ENCODE results near the gene SRCAP.
"Not testable (repeated sequence)": the region's sequence is repeated elsewhere in the genome, so short reads cannot be mapped to it uniquely, and the experiment has no call there.

The SRCAP gene

DNA sequence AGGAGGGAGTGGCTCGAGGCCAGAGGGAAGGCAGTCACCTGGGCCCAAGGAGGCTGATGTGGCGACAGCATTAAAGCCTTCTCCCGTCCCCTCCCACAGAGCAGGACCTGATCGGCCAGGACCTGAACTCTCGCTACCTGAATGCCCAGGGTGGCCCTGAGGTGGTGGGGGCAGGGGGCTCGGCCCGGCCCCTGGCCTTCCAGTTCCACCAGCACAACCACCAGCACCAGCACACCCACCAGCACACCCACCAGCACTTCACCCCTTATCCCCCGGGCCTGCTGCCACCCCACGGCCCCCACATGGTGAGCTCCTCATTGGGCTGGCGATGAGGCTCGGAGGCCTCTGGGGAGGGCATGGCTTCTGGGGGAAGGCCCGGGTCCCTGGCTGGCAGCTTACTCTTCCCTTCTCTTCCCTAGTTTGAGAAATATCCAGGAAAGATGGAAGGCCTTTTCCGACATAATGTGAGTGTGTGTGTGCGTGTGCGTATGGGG, 34.3 kb upstream of the SRCAP start:
- no peak for DNase-seq

DNA sequence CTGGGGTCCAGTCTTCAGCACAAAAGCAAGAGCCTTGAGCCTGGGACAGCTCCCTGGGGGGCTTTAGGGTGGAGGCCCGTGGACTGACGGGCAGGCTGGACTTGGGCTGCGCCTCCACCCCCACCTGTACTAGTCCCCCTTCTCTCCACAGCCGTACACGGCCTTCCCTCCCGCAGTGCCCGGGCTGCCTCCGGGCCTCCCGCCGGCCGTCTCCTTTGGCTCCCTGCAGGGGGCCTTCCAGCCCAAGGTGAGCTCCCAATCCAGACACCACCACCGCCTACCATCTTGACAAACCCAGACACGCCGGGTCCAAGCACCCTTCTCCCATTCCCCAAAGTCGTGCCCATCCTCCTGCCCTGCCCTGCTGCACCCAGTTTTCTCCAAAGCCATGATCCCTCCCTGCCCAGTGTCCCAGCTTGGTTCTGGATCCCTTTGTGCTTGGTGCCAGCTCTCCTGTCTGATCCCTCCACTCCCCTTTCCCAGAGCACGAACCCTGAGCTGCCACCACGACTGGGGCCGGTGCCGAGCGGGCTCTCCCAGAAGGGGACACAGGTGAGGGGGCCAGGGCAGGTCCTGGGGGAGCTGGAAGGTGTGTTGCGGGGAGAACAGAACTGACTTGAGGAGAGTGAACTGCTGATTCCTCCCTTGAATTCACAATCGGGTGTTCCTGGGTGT, 33.7 kb upstream of the SRCAP start:
- no peak for DNase-seq

DNA sequence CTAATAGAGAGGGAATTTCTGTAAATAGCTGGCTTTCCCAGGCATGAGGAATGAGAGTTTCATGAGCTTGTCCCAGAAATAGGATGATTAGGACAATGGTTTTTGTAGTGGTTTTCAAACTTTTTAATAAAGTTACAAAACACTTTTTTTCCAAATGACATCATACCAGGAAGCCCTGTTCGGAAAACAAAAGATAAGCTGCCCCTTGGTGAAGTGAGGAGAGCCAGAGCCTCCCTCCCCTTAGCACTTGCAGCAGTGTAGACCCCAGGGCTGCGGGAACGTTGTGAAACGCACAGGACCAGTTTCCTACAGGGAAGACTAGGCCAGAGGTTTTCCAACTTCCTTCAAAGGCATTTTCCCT, 33.2 kb upstream of the SRCAP start:
- DNase-seq = no peak

DNA sequence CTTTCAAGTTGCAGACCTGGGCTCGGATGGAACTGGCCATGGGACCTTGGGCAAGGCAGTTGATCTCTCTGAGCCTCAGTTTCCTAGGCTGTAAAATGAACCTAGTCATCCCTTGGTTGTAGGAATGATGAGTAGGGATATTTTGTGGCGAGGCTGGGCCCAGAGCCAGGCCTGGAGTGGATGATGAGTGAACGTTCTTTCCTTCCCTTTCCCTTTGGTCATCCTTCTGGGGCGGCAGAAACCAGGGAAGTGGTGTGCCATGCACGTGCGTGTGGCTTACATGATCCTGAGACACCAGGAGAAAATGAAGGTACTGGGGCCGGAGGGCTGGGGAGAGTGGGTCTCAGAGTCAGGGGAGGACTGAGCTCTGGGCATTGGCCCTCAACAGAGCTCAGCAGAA, 32.3 kb upstream of the SRCAP start:
- DNase-seq = no peak

DNA sequence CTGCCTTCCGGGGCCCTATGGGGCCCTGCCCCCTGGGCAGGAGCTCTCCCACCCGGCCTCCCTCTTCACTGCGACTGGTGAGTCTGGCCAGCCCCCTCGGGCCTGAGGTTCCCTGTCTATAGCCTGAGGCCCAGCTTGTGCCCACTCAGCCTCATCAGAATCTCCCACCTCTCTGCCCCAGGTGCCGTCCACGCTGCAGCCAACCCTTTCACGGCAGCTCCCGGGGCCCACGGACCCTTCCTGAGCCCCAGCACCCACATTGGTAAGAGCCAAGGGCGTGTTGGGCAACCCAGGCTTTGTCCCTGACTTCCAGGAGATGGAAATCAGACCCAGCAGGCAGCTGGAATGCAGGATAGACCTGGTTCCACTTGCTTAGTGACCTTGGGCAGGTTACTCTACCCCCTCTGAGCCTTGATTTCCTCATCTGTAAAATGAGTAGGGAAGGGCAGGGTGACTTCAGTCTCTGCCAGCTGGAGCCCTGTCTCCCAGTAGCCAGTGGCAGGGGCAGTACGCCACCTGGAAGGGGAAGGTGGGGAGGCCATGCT, 31.5 kb upstream of the SRCAP start:
- DNase-seq = no peak

DNA sequence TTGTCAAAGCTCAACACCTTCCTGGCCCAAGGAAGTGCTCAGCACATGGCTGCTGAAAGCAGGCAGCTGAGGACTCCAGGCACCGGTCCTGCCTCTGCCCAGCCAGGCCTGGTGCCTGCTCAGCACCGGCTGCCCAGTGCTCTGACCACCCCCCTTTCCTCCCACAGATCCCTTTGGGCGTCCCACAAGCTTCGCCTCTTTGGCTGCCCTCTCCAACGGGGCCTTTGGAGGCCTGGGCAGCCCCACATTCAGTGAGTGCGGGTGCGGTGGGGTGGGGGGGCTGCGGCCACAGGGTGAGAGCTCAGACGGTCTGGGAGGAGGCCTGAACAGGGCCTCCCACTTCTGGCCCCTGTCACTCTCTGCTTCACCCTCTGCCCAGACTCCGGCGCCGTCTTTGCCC, 30.6 kb upstream of the SRCAP start:
- DNase-seq = no peak

DNA sequence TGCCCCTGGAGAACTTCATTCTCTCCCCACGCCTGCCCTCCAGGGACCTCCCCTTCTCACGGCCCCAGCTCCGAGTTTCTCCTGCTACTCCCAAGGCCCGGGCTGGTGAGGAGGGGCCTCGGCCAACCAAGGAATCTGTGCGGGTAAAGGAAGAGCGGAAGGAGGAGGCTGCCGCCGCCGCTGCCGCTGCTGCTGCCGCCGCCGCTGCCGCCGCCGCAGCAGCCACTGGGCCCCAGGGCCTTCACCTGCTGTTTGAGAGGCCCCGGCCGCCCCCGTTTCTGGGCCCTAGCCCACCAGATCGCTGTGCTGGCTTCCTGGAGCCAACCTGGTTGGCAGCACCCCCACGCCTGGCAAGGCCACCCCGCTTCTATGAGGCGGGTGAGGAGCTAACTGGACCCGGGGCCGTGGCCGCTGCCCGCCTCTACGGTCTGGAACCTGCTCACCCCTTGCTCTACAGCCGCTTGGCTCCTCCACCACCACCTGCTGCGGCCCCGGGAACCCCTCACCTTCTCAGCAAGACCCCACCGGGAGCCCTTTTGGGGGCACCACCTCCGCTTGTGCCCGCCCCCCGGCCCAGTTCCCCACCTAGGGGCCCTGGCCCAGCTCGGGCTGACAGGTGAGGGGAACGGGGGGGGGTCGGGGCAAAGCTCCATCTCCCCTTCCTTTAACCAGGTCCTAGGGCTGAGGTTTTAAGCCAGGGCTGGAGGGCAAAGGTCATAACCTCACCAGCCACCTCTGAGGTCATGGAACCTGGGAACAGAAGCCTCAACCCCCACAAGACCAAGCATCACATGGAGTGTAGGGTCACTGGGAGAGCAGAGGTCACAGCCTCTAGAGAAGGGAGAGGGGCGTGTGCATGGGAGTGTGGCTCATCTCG, 29.7 kb upstream of the SRCAP start:
- no peak for DNase-seq

DNA sequence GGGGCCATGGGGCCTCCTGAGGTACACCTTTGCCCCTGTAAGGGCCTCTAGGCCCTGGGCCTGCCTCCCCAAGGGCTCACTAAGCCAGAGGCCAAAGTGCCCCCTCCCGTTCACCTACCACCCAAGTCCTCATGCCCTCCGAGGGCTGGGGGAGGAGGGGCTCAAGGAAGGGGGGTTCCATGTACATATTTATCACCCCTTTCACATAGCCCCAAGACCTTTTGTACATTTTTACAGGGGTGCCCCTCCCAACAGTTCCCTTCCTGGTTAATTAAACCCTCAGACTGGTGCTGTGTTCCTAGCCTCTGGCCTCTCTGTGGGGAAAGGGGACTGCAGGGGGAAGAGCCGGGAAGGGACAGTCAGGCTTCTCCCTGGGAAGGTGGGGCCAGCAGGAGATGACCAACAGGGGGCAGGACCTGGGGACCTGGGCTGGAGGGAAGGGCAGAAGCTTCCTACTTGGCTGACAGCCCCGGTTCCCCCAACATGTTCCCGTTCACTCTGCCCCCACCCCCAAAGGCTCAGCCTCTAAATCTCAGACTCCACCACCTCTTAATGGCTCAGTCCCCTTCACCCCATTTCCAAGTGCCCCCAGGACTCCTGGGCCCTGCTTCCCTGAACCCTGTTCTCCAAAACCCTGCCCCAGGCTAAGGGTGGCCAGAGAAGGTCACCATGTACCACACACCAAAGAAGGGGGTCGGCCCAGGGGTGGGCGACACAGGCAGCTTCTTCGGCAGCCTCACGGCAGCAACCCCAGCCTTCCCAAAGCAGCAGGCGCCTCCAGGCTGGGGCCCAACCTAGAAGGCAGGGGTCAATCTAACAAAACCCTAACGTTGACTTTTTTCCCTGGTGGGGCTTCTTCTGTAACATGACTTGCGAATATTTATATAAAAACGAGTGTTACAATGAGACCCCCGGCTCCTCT, 28.8 kb upstream of the SRCAP start:
- DNase-seq = no peak

DNA sequence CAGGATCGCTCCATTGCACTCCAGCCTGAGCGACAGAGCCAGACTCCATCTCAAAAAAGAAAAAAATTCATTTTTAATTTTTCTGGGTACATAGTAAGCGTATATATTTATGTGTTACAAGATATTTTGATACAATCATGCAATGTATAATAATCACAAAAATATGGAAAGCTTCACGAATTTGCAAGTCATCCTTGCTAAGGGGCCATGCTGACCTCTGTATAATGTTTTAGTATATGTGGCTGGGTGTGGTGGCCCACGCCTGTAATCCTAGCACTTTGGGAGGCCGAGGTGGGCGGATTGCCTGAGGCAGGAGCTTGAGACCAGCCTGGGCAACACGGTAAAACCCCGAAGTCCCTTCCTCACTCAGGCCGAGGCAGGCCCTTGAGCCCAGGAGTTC, 23.8 kb upstream of the SRCAP start:
- no peak for DNase-seq

DNA sequence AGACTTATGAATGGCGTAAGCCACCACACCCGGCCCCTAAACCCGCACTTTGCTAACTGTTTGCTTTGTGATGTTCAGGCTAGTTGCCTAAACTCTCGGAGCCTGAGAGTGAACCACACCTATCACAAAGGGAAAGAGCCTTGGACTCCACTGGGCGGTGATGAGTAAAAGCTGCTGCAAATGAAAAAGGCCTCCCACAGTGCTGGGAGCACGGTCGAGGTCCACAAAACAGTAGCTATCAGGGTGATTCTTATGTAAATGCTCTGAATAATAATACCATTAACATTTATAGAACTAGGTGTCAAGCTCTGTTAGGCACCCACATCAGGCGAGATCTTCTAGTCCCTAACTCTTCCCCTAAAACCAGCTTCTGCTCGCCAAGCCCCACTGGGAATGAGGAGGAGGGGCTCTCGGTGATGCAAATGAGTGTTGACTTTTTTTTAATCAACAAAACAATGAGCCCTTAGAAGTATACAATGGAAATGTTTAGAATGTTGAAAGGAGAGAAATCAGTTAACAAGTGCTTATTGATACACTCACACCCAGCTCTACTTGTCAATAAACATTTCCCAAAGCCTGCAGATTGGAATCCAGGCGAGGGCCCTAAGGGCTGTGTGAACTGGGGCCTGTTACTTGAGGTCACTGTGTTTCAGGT, 20.9 kb upstream of the SRCAP start:
- no peak for DNase-seq

DNA sequence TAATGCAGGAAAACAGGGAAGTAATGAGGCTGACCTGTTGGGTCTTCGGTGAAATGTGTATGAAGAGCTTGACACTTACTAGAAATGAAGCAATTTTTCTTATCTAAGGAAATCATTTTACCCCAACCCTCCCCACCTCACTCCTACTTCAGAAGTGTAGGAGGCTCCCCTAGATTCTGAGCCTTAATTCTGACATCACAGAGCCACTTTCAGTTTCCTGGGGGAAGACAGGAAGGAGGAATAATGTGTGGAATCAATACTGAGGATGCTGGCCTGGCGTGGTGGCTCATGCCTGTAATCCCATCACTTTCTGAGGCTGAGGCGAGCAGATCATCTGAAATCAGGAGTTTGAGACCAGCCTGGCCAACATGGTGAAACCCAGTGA, 20.4 kb upstream of the SRCAP start:
- DNase-seq = no peak

DNA sequence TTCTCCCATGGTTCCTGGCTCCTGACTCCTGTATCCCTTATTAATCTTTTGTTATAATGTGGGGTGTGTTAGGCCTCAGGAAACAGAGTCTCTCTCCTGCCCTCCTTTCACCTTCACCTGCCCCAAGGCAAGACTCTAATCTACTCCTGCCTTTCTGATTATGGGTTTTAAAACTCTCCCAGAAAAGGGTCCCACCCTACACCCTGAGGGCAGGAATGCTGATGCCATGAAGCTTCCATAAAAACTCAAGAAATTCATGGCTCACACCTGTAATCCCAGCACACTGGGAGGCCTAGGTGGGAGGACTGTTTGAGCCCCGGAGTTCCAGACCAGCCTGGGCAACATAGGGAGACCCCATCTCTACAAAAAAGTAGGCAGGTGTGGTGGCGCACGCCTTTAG, 18.6 kb upstream of the SRCAP start:
- DNase-seq = no peak

DNA sequence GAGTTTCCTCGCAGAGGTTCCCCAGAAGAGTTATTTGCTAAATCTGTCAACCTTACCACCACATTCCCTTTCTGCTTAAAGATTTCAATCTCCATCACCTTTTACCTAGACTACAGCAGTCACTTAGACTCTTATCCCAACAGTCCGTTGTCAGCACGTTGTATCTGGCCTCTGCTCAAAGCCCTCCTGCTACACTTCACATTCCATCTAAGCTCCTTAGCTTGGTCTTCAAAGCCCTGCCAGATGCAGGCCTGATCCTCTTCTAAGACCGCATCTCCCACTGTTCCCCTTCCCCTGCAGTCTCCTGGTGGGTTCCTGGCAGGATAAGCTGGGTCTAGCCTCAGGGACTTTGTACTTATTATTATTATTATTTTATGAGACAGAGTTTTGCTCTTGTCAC, 10.3 kb upstream of the SRCAP start:
- DNase-seq = no peak

DNA sequence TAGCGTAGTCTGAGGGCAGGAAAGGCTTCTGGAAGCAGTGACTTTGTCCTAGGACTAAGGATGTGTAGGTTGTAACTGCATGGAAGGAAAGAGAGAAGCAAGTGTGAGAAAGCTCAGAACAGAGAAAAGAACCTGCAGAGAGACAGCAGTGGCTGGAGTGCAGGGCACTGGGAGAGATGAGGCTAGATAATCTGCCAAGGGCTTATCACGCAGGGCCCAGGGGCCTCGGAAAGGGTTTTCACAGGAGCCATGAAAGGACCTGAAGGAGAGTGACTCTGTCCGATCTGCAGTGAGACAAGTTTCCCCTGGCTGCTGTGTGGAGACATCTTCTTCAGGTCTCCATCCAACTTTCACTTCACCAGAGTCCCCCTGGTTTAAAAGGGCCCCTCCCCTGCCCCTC, 7.1 kb upstream of the SRCAP start:
- DNase-seq = no peak

DNA sequence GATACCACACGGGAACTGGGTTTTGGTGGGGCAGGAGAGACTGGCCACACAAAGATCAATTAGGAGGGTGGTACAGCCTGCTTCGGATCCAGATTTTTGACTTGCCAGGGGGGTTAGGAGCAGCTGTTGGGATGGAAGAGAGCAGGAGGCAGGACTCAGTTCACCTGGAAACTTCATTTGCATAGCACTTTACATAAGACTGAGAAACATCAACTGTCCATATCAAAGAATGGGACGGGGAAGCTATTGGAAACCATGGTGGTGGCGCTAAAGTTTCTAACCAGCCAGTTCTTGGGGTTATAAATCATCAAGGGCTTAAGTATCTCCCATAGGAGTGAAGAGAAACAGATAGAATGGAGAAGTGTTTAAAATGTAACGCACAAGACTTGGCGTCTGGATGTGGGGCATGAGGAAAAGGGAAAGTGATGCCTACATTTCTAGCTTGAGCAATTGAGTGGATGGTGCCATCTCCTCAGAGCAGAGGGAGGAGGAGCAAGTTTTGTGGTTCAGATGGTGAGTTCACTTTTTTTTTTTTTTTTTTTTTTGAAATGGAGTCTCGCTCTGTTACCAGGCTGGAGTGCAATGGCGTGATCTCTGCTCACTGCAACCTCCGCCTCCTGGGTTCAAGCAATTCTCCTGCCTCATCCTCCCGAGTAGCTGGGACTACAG, 6.4 kb upstream of the SRCAP start:
- DNase-seq = no peak

DNA sequence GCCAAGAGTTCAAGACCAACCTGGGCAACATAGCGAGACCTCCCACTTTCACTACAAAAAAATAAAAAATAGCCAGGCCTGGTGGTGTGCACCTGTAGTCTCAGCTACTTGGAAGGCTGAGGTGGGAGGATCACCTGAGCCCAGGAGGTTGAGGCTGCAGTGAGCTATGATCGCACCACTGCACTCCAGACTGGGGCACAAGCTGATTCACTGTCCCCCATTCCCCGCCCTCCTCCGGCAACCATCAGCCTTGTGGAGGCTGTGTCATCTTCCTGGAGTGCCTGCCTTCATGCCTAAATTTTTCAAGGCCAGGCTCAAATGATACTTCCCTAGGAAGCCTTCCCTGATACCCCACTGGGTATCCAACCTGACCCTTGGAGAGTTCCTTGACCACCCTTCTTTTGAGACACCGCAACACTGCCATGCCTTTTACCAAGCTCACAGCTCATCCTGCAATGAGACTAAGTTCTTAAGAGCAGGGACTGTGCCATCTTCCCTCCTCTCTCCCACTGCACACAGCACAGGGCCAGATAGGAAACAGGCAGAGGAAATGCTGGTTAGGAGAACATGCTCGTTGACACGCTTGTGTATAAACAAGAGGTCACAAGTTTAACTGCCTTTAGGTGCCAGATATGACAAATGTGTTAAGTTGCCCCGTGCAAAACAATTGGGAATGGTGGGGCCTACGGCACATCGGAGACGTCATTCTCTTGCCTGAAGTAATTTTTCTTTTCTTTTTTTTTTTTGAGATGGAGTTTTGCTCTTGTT, 3.9 kb upstream of the SRCAP start:
- DNase-seq = no peak

DNA sequence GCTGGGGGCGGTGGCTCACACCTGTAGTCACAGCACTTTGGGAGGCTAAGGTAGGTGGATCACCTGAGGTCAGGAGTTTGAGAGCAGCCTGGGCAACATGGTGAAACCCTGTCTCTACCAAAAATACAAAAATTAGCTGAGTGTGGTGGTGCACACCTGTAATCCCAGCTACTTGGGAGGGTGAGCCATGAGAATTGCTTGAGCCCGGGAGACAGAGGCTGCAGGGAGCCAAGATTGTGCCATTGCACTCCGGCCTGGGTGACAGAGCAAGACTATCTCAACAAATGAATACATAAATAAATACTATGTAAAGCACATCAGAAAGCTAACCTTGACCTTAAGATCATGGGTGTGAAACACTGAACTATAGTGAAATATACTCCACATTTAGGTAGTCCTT, 2.3 kb upstream of the SRCAP start:
- DNase-seq = not testable (repeated sequence)

DNA sequence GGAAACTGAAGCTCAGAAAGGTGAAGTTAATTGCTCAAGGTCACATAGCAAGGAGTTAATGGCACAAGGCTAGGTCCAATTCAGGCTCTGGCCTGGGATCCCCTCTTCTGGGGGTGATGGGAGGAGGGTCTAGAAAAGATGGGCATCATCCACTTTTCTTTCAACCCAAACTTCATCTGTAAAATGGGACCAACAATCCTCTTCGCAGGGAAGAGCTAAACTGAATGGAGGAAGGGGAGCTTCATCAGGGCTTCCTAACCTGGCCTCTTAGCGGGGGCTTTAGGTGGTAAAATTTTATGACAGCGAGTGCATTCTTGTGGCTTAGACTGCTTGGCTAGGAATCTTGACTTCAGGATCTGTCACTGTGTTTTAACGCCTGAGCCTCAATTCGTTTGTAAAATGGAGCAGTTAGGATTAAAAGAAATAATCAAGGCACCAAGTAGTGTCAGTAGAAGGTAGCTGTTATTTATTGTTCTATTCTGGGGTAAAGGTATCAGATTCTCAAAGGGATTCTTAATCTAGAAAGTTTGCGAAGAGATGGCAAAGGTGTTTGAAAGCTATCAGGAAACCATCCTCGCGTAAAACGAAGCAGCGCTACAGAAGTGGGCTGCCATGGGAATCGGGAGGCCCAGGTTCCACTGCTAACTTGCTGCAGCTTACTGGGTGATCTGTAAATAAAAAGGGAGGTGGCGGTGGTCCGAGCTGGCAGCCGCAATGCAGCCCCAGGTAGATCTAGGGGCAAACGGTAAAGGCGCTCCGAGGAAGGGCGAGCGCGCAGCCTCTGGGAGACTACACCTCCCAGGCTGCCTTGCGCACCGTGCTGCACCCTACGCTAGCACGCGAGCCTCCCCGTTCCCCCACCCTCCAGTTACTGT, 1.5 kb upstream of the SRCAP start:
- no peak for DNase-seq

DNA sequence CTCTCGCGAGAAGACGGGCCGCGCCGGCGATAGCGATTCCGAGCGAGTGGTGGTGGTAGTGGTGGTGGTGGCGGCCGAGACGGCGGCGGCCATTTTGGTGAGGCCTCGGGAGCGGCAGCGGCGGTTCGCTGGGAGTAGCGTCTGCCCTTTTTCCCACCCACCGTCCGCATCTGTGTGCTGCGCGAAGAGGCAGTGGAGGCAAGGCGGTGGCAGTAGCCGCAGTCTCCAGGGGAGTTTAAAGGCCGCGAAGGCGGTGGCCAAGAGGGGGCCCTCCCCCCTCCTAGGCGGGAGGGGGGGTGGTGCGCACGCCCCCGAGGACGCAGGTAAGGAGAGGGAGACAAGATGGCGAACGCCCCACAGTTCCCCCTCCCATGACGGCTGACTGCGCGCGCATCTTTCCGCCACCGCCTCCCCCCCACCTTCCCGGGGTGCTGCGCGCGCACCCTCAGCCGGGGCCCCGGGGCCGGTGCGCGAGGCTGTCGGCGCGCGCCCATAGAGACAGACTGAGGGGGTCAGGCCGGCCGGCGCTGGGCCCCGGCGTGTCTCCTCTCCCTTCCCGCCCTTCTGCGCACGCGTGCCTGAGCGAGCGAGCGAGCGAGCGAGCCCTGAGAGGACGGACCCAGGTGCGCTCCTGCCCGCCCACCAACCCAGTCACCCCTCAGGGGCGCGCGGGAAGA, 694 bp upstream of the SRCAP start:
- DNase-seq = peak; percentile 99
